Measurements from ENCODE around the gene NEMP1. TPM values are rescaled to one million over a fixed set of nuclear protein-coding genes. Genes with fewer than 3 reads are reported as not detected.
"Not testable (repeated sequence)": the region's sequence is repeated elsewhere in the genome, so short reads cannot be mapped to it uniquely, and the experiment has no call there.

The NEMP1 gene
- total RNA-seq, 2 donors from 2014 or later: 2.3 to 5.2 TPM

DNA sequence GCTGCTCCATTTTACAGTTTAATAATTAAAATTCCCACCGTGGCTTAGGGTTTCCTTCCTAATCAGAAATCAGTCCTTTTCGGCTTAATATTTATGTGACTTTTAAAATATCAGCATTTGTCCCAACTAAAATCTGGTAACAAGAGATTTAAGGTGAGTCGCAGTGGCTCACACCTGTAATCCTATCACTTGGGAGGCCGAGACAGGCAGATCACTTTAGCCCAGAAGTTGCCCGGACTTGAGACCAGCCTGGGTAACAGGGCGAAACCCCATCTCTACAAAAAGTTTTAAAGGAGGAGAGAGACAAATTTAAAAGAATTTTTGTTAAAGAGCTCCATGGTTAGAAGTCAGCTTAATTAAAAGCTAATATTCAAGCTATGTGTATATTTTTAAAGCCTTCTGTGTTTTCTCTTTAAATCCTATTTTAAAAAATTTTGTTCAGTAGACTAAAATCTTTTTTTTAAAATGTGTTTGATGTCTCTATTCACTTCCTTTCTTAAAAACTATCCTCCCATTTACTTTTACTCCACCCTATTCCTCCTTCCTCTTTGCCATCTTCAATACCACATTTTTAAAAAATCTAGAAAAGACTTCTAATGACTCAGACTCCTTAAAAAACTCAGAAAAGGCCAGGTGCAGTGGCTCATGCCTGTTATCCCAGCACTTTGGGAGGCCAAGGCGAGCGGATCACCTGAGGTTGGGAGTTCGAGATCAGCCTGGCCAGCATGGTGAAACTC lies 58.4 kb downstream of the NEMP1 start:
- intact Hi-C loops (cut with DNase I): no loop called here
- no peak for ATAC-seq
- no peaks in the 10 kb centered on the region for H3K9me3 ChIP-seq
- no peak overlapping the region for H3K27ac ChIP-seq
- H3K4me3 ChIP-seq: no peak overlapping the region
- WGBS, 2 donors: 81 to 82% methylated on average over 9 of the region's 9 CpGs
- TF ChIP-seq POLR2A (IDR thresholded peaks at IDR 0.05): no peak
- no peak for TF ChIP-seq CTCF (IDR thresholded peaks at IDR 0.05)
- no peaks in the 10 kb centered on the region for H3K27me3 ChIP-seq
- DNase-seq: no peak
- no peaks in the 10 kb centered on the region for H3K36me3 ChIP-seq (replicated peaks in 1 of 2; ENCODE audit: insufficient read depth in 1 of 2, low read depth in 2 of 2)
- no peaks in the 10 kb centered on the region for H3K4me1 ChIP-seq

DNA sequence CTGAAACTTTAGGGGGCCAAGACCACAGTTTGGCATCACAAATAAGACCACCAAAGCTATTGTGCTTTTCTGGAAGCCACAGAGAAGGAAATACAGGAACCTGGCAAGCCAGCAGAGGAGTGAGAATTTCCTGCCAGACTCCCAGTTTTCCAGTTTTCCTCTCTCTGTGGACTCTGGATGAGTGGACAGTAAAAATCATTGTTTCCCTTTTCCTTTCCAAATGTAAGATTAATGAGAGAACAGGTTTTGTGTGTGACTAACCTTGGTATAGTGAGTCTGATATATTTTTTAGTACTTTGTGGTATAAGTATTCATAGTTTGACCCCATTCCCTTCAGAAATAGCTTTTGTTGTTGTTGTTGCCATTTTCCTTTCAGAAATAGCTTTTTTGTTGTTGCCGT lies 59.7 kb downstream of the NEMP1 start:
- TF ChIP-seq CTCF (IDR thresholded peaks at IDR 0.05) (no peak), POLR2A (IDR thresholded peaks at IDR 0.05) (no peak)
- no peak for ATAC-seq
- Histone ChIP-seq H3K27ac (no peak overlapping the region), H3K36me3 (replicated peaks in 1 of 2; ENCODE audit: insufficient read depth in 1 of 2, low read depth in 2 of 2) (no peaks in the 10 kb centered on the region), H3K27me3 (no peaks in the 10 kb centered on the region), H3K4me3 (no peak overlapping the region), H3K4me1 (no peaks in the 10 kb centered on the region), H3K9me3 (no peaks in the 10 kb centered on the region)
- DNase-seq: no peak
- WGBS, 2 donors: 67 to 77% methylated on average over 1 of the region's 1 CpG
- intact Hi-C loops (cut with DNase I): no loop called here

DNA sequence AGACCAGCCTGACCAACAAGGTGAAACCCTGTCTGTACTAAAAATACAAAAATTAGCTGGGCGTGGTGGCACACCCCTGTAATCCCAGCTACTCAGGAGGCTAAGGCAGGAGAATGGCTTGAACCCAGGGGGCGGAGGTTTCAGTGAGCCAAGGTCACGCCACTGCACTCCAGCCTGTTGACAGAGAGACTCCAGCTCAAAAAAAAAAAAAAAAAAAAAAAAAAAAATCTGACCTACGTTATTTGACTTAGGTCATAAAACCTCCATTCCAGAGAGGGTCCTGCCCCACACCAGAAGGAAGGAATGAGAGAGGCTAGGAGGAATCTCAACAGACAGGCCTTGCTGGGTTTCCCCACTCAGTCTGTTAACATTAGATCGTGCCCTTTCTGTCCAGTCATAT lies 60.2 kb downstream of the NEMP1 start:
- WGBS, 2 donors: 77 to 80% methylated on average over 5 of the region's 5 CpGs
- H3K36me3 ChIP-seq (replicated peaks in 1 of 2; ENCODE audit: insufficient read depth in 1 of 2, low read depth in 2 of 2); H3K9me3 ChIP-seq; intact Hi-C loops (cut with DNase I); H3K4me1 ChIP-seq; H3K27ac ChIP-seq; ATAC-seq; DNase-seq; H3K27me3 ChIP-seq; H3K4me3 ChIP-seq: not testable (repeated sequence)

DNA sequence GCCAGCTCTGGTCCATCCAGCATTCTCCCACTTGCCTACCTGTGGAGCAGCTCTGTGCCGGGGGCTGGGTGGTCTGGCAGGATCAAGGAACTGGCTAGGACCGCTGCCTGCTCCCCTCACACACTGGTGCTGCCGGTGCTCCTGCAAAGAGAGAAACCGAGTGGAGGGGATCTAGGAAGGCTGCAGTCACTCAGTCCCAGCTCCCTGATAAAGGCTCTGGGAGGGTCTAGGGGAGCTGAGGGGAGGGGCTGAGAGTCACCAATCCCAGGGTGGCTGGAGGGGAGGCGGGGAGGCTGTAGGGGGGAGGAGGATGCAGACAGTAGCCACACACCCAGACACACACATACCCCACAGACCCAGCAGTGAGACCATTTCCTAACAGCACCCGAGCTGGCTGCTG lies 62.2 kb downstream of the NEMP1 start, which contains the start of gene TAC3:
Gene TAC3 (minus strand): TSS at position 182 of the 400 bp plus-strand sequence. CDS start 732 bp downstream, outside the sequence.
- H3K4me3 ChIP-seq: no peak within 1 kb of the TSS
- DNase-seq (no peak), ATAC-seq (no peak)
- H3K36me3 ChIP-seq (replicated peaks in 1 of 2; ENCODE audit: insufficient read depth in 1 of 2, low read depth in 2 of 2): no peaks in the 10 kb centered on the region
- no peaks in the 10 kb centered on the region for H3K4me1 ChIP-seq
- WGBS, 2 donors: 30 to 36% methylated on average over 6 of the region's 6 CpGs
- intact Hi-C loops (cut with DNase I): no loop called here
- H3K9me3 ChIP-seq: no peaks in the 10 kb centered on the region
- no peak within 1 kb of the TSS for H3K27ac ChIP-seq
- H3K27me3 ChIP-seq: no peaks in the 10 kb centered on the region
- no peak for TF ChIP-seq POLR2A (IDR thresholded peaks at IDR 0.05)
- no peak for TF ChIP-seq CTCF (IDR thresholded peaks at IDR 0.05)

- 59 to 60% methylated on average over 7 of the region's 7 CpGs for WGBS, 2 donors
- Histone ChIP-seq H3K4me3 (no peak overlapping the region), H3K9me3 (no peaks in the 10 kb centered on the region), H3K4me1 (no peaks in the 10 kb centered on the region), H3K36me3 (replicated peaks in 1 of 2; ENCODE audit: insufficient read depth in 1 of 2, low read depth in 2 of 2) (no peaks in the 10 kb centered on the region), H3K27ac (no peak overlapping the region), H3K27me3 (no peaks in the 10 kb centered on the region)
- TF ChIP-seq CTCF (IDR thresholded peaks at IDR 0.05): no peak
- ATAC-seq (no peak), DNase-seq (no peak)
- intact Hi-C loops (cut with DNase I): no loop called here
These were observed 65.8 kb downstream of the NEMP1 start for GRCh38 chr12:57012600-57013465.
